SK-N-SH (cell line): ENCODE results near the gene MIDN. TPM values are rescaled to one million over a fixed set of nuclear protein-coding genes. Genes with fewer than 3 reads are reported as not detected.
A peak's percentile ranks its signal among the peaks of the same experiment; 100 is the strongest.

ENCODE experiments used
- CTCF ChIA-PET: fragments of 300-600, 350-600 bp; formaldehyde crosslinking; extraction: SDS; loops from one replicate; lab custom pipeline; 2021; lab: Yijun Ruan, JAX
- POLR2A ChIA-PET: fragments of 350-600 bp; sonication (Branson Sonifier 250); formaldehyde crosslinking; extraction: SDS; loops from one replicate; lab custom pipeline; 2020; ENCODE audit warnings: antibody characterized with exemption, inconsistent platforms; lab: Yijun Ruan, JAX
- DNase-seq: peaks from one replicate; pipeline ENCODE4 v3.0.0; 2012
- H2AFZ ChIP-seq: fragments of 200-600 bp; sonication (generic); 2 replicates; pipeline ENCODE4 v1.8.1; 2016; ENCODE audit warnings: antibody characterized with exemption, mild to moderate bottlenecking, low read depth
- H3F3A ChIP-seq: fragments of 200-600 bp; sonication (generic); replicated peaks from 2 replicates; pipeline ENCODE3; 2016; ENCODE audit warnings: antibody characterized with exemption, mild to moderate bottlenecking; ENCODE audit not compliant: insufficient read depth
- H3K27ac ChIP-seq, 2 experiments: fragments of 200-500 bp in 1 of 2; fragments of 200-600 bp in 1 of 2; sonication (Bioruptor generic) in 1 of 2; sonication (generic), shearing (Covaris generic) in 1 of 2; 2 replicates each; pipeline versions ENCODE4 v1.5.1 to v1.6.1; 2014 to 2016; ENCODE audit warnings: low read depth in 2 of 2, inconsistent platforms in 1 of 2, low read length in 1 of 2, mild to moderate bottlenecking in 1 of 2, mixed read lengths in 1 of 2
- H3K27me3 ChIP-seq: fragments of 200-600 bp; sonication (generic), shearing (Covaris generic); 2 replicates; pipeline ENCODE4 v1.6.1; 2016; ENCODE audit warnings: mixed run types; ENCODE audit not compliant: insufficient read depth
- H3K36me3 ChIP-seq, 2 experiments: fragments of 200-500 bp in 1 of 2; fragments of 200-600 bp in 1 of 2; sonication (Bioruptor generic) in 1 of 2; sonication (generic) in 1 of 2; replicated peaks in 1 of 2; 2 replicates each; pipeline versions ENCODE3 to v1.5.1; 2014 to 2016; ENCODE audit warnings: low read length in 1 of 2, mild to moderate bottlenecking in 1 of 2; ENCODE audit not compliant: insufficient read depth in 2 of 2, control insufficient read depth in 1 of 2
- H3K4me1 ChIP-seq, 2 experiments: fragments of 200-500 bp in 1 of 2; fragments of 200-600 bp in 1 of 2; sonication (Bioruptor generic) in 1 of 2; sonication (generic), shearing (Covaris generic) in 1 of 2; 2 replicates each; pipeline versions ENCODE4 v1.5.1 to v1.6.1; 2014 to 2016; ENCODE audit warnings: low read depth in 1 of 2, low read length in 1 of 2, mixed run types in 1 of 2; ENCODE audit not compliant: insufficient read depth in 2 of 2, control insufficient read depth in 1 of 2
- H3K4me2 ChIP-seq: fragments of 200-600 bp; sonication (generic), shearing (Covaris generic); 2 replicates; pipeline ENCODE4 v1.6.1; 2017; ENCODE audit warnings: mixed run types
- H3K4me3 ChIP-seq, 2 experiments: fragments of 200-500 bp in 1 of 2; fragments of 200-600 bp in 1 of 2; sonication (Bioruptor generic) in 1 of 2; sonication (generic), shearing (Covaris generic) in 1 of 2; 2 replicates each; pipeline versions ENCODE4 v1.5.1 to v1.8.1; 2014 to 2016; ENCODE audit warnings: low read depth in 2 of 2, inconsistent platforms in 1 of 2, low read length in 1 of 2, mild to moderate bottlenecking in 1 of 2, mixed read lengths in 1 of 2, moderate library complexity in 1 of 2
- H3K79me2 ChIP-seq: fragments of 200-600 bp; sonication (generic); 2 replicates; pipeline ENCODE4 v1.8.1; 2017; ENCODE audit warnings: mild to moderate bottlenecking; ENCODE audit not compliant: insufficient read depth
- H3K9ac ChIP-seq: fragments of 200-600 bp; sonication (generic); 2 replicates; pipeline ENCODE4 v1.6.1; 2017; ENCODE audit warnings: mixed run types
- H3K9me2 ChIP-seq: fragments of 200-600 bp; sonication (generic); 2 replicates; pipeline ENCODE4 v1.6.1; 2017; ENCODE audit warnings: mixed run types
- H3K9me3 ChIP-seq: fragments of 200-600 bp; sonication (generic); 2 replicates; pipeline ENCODE4 v1.6.1; 2017; ENCODE audit warnings: mixed run types, mild to moderate bottlenecking, moderate library complexity
- H4K20me1 ChIP-seq: fragments of 200-600 bp; sonication (generic); 2 replicates; pipeline ENCODE4 v1.6.1; 2017; ENCODE audit warnings: mild to moderate bottlenecking, mixed run types; ENCODE audit not compliant: insufficient read depth
- GABPA ChIP-seq: IDR thresholded peaks from 2 replicates; pipeline ENCODE4 v1.4.0; 2012; ENCODE audit warnings: low read depth, mild to moderate bottlenecking
- MXI1 ChIP-seq: IDR thresholded peaks from 2 replicates; pipeline ENCODE4 v1.6.1; 2012; ENCODE audit warnings: mild to moderate bottlenecking, low read depth, low read length, improper control_type of control experiment
- POLR2AphosphoS5 ChIP-seq: IDR thresholded peaks from 2 replicates; pipeline ENCODE4 v1.6.1; 2012; ENCODE audit warnings: low read depth, low read length
- RCOR1 ChIP-seq: fragments of 150-350 bp; IDR thresholded peaks from 2 replicates; pipeline ENCODE4 v1.6.1; 2017; ENCODE audit warnings: antibody characterized with exemption, low read length
- RFX5 ChIP-seq: IDR thresholded peaks from 2 replicates; pipeline ENCODE4 v1.6.1; 2012; ENCODE audit warnings: mild to moderate bottlenecking, improper control_type of control experiment, low read length
- SIN3A ChIP-seq: IDR thresholded peaks from 2 replicates; pipeline ENCODE4 v1.6.1; 2012; ENCODE audit warnings: low read depth, mild to moderate bottlenecking, low read length, moderate library complexity, borderline replicate concordance
- USF1 ChIP-seq: IDR thresholded peaks from 2 replicates; pipeline ENCODE4 v1.4.0; 2012; ENCODE audit warnings: low read depth, borderline replicate concordance
- WGBS: methylation state at CpG from one replicate; pipeline ENCODE4 v1.1.6; 2017; ENCODE audit warnings: low lambda C conversion rate; 5-methylcytosine and 5-hydroxymethylcytosine counted together
- polyA plus RNA-seq, 3 experiments: library from polyadenylated mRNA; depleted of rRNA; stranded (reverse); fragments of >200 nt; gene quantifications; 2 replicates each; pipeline ENCODE4 v1.2.3, GENCODE V29; 2012
- TF ChIP-seq, protein P1 (sequence below): IDR thresholded peaks from 2 replicates; pipeline ENCODE4 v1.6.1; 2012; ENCODE audit warnings: mild to moderate bottlenecking, low read depth, low read length, moderate library complexity
- TF ChIP-seq, protein P2 (sequence below): IDR thresholded peaks from 2 replicates; pipeline ENCODE4; 2012
- TF ChIP-seq, protein P3 (sequence below): IDR thresholded peaks from 2 replicates; pipeline ENCODE4 v1.4.0; 2012; ENCODE audit warnings: low read depth

The MIDN gene
- polyA plus RNA-seq, 1 of the 3 experiments (the other 2 are of a cell fraction), result 13.9 TPM

- Histone ChIP-seq H3K4me2 (peak overlapping the region; percentile 79), H3K27me3 (no peaks in the 10 kb centered on the region), H3F3A (peaks cover 36% of the 10 kb centered on the region), H3K79me2 (peaks cover 99% of the 10 kb centered on the region), H3K27ac (peak overlapping the region; percentile 90 to 92), H2AFZ (no peak overlapping the region), H4K20me1 (peaks cover 12% of the 10 kb centered on the region), H3K4me1 (peaks cover 35 to 39% of the 10 kb centered on the region in 2 experiments; a peak in 3 of 4 replicates), H3K9me2 (no peaks in the 10 kb centered on the region), H3K4me3 (0 out of 4 replicates have a peak overlapping the region, but pooled peaks of 1 of the 2 experiments have one; percentile 13)
- peak; percentile 57 for DNase-seq
- ChIA-PET CTCF (interaction anchor here (0.7 to 5.5 kb wide), 11 partner anchors 9 to 149 kb away, joined by 3 to 43 read pairs (median 7); partner anchors contain the start of gene ATP5F1D), POLR2A (interaction anchor here (2.7 kb wide), 1 partner anchor 56 kb away, joined by 10 read pairs; the partner anchor contains the start of gene CIRBP)
- 64% methylated on average over 26 of the region's 39 CpGs for WGBS
- TF ChIP-seq SIN3A, result peak; percentile 70; the same call in 1 of the 2 replicates
- TF ChIP-seq POLR2AphosphoS5, result no peak; the same call in 1 of the 2 replicates
- TF ChIP-seq MXI1, result peak; percentile 56
- TF ChIP-seq USF1, result no peak
- no peak for TF ChIP-seq RCOR1
- peak; percentile 72 for TF ChIP-seq RFX5
- TF ChIP-seq, protein P1, sequence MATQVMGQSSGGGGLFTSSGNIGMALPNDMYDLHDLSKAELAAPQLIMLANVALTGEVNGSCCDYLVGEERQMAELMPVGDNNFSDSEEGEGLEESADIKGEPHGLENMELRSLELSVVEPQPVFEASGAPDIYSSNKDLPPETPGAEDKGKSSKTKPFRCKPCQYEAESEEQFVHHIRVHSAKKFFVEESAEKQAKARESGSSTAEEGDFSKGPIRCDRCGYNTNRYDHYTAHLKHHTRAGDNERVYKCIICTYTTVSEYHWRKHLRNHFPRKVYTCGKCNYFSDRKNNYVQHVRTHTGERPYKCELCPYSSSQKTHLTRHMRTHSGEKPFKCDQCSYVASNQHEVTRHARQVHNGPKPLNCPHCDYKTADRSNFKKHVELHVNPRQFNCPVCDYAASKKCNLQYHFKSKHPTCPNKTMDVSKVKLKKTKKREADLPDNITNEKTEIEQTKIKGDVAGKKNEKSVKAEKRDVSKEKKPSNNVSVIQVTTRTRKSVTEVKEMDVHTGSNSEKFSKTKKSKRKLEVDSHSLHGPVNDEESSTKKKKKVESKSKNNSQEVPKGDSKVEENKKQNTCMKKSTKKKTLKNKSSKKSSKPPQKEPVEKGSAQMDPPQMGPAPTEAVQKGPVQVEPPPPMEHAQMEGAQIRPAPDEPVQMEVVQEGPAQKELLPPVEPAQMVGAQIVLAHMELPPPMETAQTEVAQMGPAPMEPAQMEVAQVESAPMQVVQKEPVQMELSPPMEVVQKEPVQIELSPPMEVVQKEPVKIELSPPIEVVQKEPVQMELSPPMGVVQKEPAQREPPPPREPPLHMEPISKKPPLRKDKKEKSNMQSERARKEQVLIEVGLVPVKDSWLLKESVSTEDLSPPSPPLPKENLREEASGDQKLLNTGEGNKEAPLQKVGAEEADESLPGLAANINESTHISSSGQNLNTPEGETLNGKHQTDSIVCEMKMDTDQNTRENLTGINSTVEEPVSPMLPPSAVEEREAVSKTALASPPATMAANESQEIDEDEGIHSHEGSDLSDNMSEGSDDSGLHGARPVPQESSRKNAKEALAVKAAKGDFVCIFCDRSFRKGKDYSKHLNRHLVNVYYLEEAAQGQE, result no peak
- TF ChIP-seq, protein P2, sequence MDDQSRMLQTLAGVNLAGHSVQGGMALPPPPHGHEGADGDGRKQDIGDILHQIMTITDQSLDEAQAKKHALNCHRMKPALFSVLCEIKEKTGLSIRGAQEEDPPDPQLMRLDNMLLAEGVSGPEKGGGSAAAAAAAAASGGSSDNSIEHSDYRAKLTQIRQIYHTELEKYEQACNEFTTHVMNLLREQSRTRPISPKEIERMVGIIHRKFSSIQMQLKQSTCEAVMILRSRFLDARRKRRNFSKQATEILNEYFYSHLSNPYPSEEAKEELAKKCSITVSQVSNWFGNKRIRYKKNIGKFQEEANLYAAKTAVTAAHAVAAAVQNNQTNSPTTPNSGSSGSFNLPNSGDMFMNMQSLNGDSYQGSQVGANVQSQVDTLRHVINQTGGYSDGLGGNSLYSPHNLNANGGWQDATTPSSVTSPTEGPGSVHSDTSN, result peak; percentile 88
- TF ChIP-seq, protein P3, sequence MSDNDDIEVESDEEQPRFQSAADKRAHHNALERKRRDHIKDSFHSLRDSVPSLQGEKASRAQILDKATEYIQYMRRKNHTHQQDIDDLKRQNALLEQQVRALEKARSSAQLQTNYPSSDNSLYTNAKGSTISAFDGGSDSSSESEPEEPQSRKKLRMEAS, result peak; percentile 52
- TF ChIP-seq GABPA, result peak; percentile 50
- TF ChIP-seq, all 33 proteins: peak for 6
- peaks cover 4 to 11% of the 10 kb centered on the region in 2 experiments for H3K36me3 ChIP-seq
- H3K9ac ChIP-seq, result peak overlapping the region; percentile 61
- no peaks in the 10 kb centered on the region for H3K9me3 ChIP-seq
Measured at GRCh38 chr19:1213391-1214286, 34.7 kb upstream of the MIDN start.
